GM10248 (cell line): ENCODE results near the gene CSMD2.

Experiments
- CTCF ChIA-PET: fragments of 300-600 bp; sonication (Branson Sonifier 250); formaldehyde crosslinking; extraction: SDS; loops from one replicate; lab custom pipeline; 2021; ENCODE audit warnings: antibody characterized with exemption; lab: Yijun Ruan, JAX
- POLR2A ChIA-PET: fragments of 350-650 bp; sonication (Branson Sonifier 250); formaldehyde crosslinking; extraction: SDS; loops from one replicate; lab custom pipeline; 2020; ENCODE audit warnings: antibody characterized with exemption; lab: Yijun Ruan, JAX
- DNase-seq: peaks from one replicate; pipeline ENCODE4 v3.0.0; 2012; ENCODE audit errors: extremely low spot score
- TF ChIP-seq, protein P1 (sequence below): IDR thresholded peaks from 2 replicates; pipeline ENCODE4 v1.5.1; 2012; ENCODE audit warnings: mild to moderate bottlenecking, low read depth; ENCODE audit errors: extremely low read depth, missing control alignments, control extremely low read depth

CSMD2 gene

DNA sequence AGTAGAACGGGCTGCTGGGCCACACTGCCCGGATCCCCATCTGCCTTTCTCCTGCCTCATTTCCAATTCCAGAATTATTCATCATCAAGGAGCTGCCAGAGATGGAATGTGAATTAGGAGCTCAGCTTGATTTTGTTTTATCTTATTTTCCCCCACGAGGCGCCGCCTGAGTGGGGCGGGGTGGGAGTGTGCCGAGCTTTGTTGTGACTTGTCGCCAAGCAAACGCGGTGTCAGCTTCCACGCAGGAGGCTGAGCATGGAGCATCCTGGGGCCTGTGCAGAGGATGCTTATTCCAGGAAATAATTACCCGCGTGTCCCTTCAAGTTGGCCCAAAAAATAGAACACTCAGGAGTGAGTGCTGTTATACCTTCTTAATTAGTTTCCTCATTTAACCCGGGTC lies 209.9 kb downstream of the CSMD2 start:
- TF ChIP-seq, protein P1, sequence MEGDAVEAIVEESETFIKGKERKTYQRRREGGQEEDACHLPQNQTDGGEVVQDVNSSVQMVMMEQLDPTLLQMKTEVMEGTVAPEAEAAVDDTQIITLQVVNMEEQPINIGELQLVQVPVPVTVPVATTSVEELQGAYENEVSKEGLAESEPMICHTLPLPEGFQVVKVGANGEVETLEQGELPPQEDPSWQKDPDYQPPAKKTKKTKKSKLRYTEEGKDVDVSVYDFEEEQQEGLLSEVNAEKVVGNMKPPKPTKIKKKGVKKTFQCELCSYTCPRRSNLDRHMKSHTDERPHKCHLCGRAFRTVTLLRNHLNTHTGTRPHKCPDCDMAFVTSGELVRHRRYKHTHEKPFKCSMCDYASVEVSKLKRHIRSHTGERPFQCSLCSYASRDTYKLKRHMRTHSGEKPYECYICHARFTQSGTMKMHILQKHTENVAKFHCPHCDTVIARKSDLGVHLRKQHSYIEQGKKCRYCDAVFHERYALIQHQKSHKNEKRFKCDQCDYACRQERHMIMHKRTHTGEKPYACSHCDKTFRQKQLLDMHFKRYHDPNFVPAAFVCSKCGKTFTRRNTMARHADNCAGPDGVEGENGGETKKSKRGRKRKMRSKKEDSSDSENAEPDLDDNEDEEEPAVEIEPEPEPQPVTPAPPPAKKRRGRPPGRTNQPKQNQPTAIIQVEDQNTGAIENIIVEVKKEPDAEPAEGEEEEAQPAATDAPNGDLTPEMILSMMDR = no peak
- ChIA-PET POLR2A (no interaction called here), CTCF (no interaction called here)
- no peak for DNase-seq

DNA sequence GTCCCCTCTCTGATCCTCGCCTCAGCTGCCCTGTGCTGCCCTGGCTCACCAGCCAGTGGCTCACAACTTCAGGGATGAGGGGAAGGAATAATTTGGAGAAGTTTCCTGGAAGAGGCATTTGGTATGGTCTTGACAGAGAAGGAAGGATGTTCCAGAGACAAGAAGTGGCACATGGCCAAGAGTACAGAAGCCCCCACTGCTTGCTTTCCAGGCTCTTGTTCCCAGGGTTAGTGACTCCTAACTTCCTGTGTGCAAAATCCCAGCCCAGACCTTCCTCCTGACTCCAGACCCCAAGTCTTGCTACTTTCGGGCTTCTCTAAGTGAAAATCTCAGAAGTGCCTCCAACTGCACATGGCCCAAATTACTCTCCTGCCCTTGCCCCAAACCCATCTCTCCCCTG lies 215.5 kb downstream of the CSMD2 start:
- CTCF ChIA-PET = no interaction called here
- DNase-seq = no peak
- TF ChIP-seq, protein P1 = no peak
- POLR2A ChIA-PET = no interaction called here

DNA sequence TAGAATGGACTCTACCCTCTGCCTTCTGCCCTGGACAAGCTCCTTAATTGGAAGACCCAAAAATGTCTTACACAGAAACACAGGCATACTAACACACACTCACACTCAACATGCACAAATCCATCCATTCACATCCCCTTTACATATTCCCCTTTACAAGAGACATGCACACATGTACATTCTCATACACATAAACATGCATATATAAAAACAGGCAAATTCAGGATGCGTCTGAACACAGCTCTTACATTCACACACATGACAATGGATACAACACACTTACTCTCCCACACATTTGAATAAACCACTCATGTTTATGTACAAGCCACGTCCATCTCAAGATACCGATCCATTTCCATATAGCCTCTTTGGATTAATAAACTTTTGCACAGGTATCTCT lies 216.7 kb downstream of the CSMD2 start:
- no peak for DNase-seq
- ChIA-PET CTCF (no interaction called here), POLR2A (no interaction called here)
- TF ChIP-seq, protein P1 = no peak

DNA sequence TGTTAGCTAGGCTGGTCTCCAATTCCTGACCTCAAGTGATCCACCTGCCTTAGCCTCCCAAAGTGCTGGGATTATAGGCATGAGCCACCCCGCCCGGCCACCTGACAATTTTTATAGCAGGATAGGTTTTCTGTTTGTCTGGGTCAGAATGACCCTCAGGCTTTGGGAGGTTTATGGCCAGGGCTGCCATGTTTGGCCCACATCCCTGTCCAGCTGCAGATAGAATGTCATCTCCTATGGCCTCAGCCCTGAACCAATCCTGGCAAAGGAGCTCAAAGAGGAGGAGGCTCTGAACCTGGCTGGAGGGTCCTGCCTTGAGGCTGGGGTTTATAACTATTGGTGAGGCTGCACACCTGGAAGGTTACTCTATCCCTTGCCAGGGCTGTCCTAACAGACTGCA lies 218.2 kb downstream of the CSMD2 start:
- no peak for DNase-seq
- TF ChIP-seq, protein P1 = no peak
- CTCF ChIA-PET = no interaction called here
- POLR2A ChIA-PET = no interaction called here

DNA sequence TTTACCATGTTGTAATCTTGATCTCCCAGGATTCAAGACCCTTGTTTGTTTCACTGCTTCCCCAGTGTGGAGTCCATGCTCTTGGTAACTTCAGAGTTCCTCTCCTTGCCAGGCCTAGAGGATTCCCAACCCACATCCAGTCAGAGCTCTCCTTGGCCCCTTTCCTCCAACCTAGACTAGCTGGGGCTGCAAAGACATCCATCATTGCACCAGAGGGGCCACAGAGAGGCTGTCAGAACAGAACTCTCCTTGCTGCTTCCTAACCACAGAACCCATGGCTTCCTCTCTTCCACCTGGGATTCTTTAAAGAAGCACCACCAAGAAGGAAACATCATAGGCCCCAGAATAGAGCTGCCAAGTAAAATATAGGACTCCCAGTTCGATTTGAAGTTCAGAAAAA lies 220.2 kb downstream of the CSMD2 start:
- TF ChIP-seq, protein P1 = no peak
- ChIA-PET POLR2A (no interaction called here), CTCF (interaction anchor here (1.6 kb wide), 1 partner anchor 10 kb away, joined by 6 read pairs; no protein-coding TSS in a partner anchor)
- DNase-seq = no peak

DNA sequence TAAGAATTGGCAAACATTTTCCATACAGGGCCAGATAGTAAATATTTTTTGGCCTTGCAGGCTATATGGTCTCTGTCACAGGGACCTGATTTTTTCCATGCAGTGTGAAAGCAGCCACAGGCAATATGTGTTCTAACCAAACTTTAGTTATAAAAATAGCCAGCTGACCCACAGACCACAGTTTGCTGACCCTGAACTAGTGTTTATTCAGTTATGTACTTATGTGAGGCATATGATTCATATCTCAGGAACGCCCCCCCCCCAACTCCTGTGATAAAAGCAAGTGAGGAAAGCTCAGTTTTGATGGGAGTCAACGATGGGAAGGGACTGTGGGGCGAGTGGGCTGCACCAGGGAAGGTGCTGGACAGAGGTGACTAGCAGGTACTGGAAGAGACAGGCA lies 221.1 kb downstream of the CSMD2 start:
- DNase-seq = no peak
- TF ChIP-seq, protein P1 = no peak
- POLR2A ChIA-PET = no interaction called here
- CTCF ChIA-PET = no interaction called here

DNA sequence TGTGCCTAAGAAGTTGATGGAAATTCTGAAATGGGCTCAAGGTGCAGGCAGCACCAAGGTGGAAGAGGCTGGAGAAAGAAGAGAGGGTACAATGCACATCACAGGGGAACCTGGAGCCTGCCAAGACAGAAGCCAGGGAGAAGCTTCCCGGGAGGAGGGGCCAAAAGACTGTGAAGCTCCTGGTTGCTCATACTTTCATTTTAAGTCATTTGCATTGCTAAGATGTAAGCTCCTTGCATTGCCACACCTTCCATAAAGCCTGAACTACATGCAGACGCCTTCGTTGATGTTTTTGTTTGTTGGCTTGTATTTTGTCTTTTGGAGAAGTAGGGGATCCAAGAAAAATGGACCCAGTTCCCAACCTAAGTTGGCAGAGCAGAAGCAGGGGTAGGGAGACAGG lies 232.2 kb downstream of the CSMD2 start:
- TF ChIP-seq, protein P1 = no peak
- DNase-seq = no peak
- CTCF ChIA-PET = no interaction called here
- POLR2A ChIA-PET = no interaction called here
